GM13977 (cell line): ENCODE data around the gene GABBR2.
"Not testable (repeated sequence)": the region's sequence is repeated elsewhere in the genome, so short reads cannot be mapped to it uniquely, and the experiment has no call there.

ENCODE experiments used
- DNase-seq: peaks from one replicate; pipeline ENCODE4 v3.0.0; 2012; ENCODE audit warnings: low spot score
- in situ Hi-C: fragments of 300-500 bp; cut with MboI; formaldehyde crosslinking; loops from one replicate; pipeline ENCODE4 v1.12.0; 2022; ENCODE audit warnings: low sequenced_read_pairs, low pct_unique_long_range_greater_than_20kb, mixed read lengths, inconsistent platforms; ENCODE audit not compliant: unreplicated experiment
- TF ChIP-seq, protein P1 (sequence below): IDR thresholded peaks from 2 replicates; pipeline ENCODE4 v1.5.1; 2012; ENCODE audit warnings: mild to moderate bottlenecking, control low read depth; ENCODE audit not compliant: insufficient read depth; ENCODE audit errors: extremely low read depth, missing control alignments

The GABBR2 gene

DNA sequence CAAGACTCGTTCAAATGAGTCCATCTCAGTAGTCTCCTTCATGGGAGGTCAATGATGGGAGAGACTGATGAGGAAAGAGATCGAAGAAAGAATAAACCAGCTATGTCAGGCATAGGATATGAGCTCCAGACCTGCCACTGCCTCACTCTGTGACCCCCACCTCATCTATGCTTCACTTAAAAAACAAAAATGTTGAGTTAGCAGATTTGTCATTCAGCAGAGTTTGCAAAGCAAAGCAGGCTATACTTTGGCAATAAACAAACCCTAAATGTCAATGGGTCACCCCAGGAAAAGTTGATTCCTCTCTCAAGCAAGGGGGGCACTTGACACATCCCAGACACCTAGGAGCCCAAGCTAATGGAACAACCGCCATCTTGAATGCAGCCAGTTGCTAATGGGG, 117.0 kb downstream of the GABBR2 start:
- DNase-seq, result no peak
- in situ Hi-C loops, result no loop called here
- TF ChIP-seq, protein P1, sequence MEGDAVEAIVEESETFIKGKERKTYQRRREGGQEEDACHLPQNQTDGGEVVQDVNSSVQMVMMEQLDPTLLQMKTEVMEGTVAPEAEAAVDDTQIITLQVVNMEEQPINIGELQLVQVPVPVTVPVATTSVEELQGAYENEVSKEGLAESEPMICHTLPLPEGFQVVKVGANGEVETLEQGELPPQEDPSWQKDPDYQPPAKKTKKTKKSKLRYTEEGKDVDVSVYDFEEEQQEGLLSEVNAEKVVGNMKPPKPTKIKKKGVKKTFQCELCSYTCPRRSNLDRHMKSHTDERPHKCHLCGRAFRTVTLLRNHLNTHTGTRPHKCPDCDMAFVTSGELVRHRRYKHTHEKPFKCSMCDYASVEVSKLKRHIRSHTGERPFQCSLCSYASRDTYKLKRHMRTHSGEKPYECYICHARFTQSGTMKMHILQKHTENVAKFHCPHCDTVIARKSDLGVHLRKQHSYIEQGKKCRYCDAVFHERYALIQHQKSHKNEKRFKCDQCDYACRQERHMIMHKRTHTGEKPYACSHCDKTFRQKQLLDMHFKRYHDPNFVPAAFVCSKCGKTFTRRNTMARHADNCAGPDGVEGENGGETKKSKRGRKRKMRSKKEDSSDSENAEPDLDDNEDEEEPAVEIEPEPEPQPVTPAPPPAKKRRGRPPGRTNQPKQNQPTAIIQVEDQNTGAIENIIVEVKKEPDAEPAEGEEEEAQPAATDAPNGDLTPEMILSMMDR, result no peak

DNA sequence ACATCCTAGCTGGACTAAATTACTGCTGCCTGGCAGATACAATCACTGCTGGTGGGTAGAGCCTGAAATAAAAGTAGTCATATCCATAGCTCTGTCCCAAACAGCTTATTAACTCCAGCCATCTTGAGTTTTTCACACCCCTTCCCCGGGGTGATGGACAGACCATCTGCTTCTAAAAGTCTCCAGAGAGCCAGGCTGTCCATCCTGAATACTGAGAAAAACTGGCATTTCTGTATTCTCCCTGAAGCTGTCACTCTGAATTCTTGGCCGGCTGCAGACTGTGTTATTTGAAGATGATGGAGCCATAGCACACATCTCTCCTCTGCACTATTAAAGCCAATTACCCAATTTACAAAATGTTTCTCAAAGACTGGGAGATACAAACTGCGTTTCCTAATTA, 118.6 kb downstream of the GABBR2 start:
- TF ChIP-seq, protein P1, result no peak
- no peak for DNase-seq

DNA sequence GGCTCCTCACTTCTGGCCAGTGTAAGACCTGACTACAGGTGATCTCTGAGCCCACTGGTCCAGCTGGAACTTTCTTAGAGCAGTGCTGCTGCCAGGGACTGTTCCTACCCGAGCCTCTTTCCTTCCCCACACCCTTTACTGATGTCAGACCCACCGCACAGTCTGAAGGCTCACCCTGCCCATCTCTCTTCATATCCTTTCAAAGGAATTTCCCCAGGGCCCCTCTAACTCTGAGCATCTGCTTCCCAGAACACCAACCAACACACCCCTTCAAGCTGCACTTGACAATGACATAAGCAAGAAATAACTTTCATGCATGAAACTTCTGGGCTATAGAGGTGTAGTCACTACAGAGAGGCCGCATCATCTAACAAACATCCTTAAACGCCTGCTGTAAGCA, 119.6 kb downstream of the GABBR2 start:
- TF ChIP-seq, protein P1, result no peak
- in situ Hi-C loops, result no loop called here
- no peak for DNase-seq

More for the DNA sequence above, 118.6 kb downstream of the GABBR2 start:
- in situ Hi-C loops, result no loop called here

DNA sequence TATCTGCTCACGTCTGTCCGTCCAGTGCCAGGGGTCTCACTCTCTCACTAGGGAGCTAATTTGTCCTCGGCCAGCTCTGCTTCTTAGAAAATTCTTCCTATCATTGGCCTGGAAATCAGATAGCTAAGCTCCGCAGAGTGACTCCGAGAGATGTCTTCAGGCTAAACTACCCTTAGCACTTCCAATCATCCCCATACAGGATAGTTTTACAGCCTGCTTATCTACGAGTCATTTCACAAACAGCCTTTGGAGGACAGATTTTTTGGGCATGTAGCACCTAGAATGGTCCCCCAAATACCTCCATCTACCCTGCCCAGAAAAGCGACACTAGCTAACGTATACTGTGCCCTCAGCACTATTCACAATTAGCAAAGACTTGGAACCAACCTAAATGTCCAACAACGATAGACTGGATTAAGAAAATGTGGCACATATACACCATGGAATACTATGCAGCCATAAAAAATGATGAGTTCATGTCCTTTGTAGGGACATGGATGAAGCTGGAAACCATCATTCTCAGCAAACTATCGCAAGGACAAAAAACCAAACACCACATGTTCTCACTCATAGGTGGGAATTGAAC, 123.8 kb downstream of the GABBR2 start:
- DNase-seq, in situ Hi-C loops: not testable (repeated sequence)

DNA sequence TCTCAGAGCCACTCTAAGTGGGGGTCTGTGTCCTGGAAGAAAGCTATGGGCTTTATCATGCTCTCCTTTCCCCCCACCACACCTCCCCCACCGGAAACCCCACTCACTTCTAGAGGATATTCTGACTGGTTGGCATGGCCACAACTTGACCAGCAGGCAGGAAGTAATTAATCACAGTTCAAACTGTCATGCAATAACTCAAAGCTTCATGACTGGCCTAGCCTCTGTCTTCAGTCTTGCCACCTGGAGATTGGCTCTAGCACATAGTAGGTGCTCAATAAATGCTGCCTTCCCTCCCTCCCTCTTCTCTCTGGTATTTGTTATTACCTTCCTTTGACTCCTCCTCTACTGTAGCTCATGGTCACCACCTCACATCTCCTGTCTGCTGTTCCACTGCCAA, 124.7 kb downstream of the GABBR2 start:
- no peak for DNase-seq
- TF ChIP-seq, protein P1, result no peak

DNA sequence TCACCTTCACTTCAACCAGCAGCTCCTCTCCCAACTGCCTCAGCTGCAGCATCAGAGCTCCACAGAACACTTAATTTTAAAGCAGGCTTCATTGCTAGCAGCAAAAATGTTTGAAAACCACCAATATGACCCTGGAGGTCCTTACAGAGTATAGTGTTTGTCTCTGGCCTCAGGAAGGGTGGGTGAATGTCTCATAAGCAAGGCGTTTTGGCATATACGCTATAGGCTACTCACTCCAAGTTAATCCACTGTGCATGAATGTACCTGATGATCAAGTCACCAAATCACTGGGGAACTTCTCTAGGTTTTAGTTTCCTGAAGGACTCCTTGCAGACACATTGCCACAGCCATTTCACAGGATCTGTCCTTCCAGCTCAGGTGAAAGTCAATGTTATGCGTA, 125.3 kb downstream of the GABBR2 start:
- DNase-seq, result no peak
- TF ChIP-seq, protein P1, result no peak
- in situ Hi-C loops, result no loop called here

More for the DNA sequence above, 124.7 kb downstream of the GABBR2 start:
- in situ Hi-C loops, result no loop called here

DNA sequence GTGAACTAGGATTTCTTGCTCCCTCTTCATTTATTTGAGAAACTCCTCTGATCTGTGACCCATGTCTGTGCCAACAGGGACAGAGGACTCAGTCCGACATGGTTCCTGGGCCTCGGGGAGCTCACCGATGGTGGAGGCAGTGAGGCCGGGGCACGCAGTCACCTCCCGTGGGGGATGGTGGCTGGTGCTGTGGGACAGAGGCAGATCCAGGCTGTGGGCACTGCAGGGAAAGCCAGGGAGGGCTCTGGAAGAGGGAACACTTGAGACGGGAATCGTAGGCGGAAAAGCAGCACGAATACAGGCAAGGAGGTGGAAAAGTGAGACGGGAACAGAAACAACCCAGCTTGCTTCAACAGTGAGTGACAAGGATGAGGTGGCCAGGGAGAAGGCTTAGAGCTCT, 127.8 kb downstream of the GABBR2 start:
- in situ Hi-C loops, result no loop called here
- DNase-seq, result no peak
- TF ChIP-seq, protein P1, result no peak
